ENCODE results near the gene POLD1. TPM values are rescaled to one million over a fixed set of nuclear protein-coding genes. Genes with fewer than 3 reads are reported as not detected.
"Not testable (repeated sequence)": the region's sequence is repeated elsewhere in the genome, so short reads cannot be mapped to it uniquely, and the experiment has no call there.

POLD1 gene
- total RNA-seq = 13.6 and 18.2 TPM in 2 replicates
- polyA plus RNA-seq = 32.6 and 40.4 TPM in 2 replicates

- Histone ChIP-seq H3K79me2 (peaks cover 28% of the 10 kb centered on the region), H3K9me3 (ENCODE audit: low read depth) (no peaks in the 10 kb centered on the region), H3K9me2 (replicated peaks; ENCODE audit: insufficient read depth) (no peaks in the 10 kb centered on the region), H4K20me1 (ENCODE audit: insufficient read depth, poor library complexity, severe bottlenecking) (no peaks in the 10 kb centered on the region), H3K4me2 (peak within 1 kb of the TSS; percentile 98), H3K36me3 (replicated peaks; ENCODE audit: insufficient read depth, low read depth) (no peaks in the 10 kb centered on the region), H3K4me1 (ENCODE audit: insufficient read depth) (peaks cover 11% of the 10 kb centered on the region), H3K27ac (peak within 1 kb of the TSS; percentile 83), H2AFZ (peak within 1 kb of the TSS; percentile 36), H3K4me3 (peak within 1 kb of the TSS; percentile 34), H3K27me3 (no peaks in the 10 kb centered on the region)
- TF ChIP-seq EZH2 (IDR thresholded peaks at IDR 0.05; ENCODE audit: borderline replicate concordance) = no peak
- no peak for TF ChIP-seq CTCF (IDR thresholded peaks at IDR 0.05; ENCODE audit: poor library complexity)
- TF ChIP-seq EZH2phosphoT487 (IDR thresholded peaks at IDR 0.05; ENCODE audit: low read depth, severe bottlenecking, unreplicated experiment) = no peak
- WGBS (ENCODE audit: low lambda C conversion rate, missing lambda C conversion rate) = 1% methylated on average over 47 of the region's 78 CpGs
- peak; percentile 100 for DNase-seq (ENCODE audit: low spot score)
These were observed at the start of gene POLD1 for GRCh38 chr19:50383852-50384684. Gene POLD1 (plus strand): TSS chr19:50384347. CDS start chr19:50398852, 14,505 bp downstream.

GRCh38 chr19:50334741-50335421 lies 49.3 kb upstream of the POLD1 start:
- Histone ChIP-seq H3K79me2 (no peaks in the 10 kb centered on the region), H3K27me3 (peaks cover 7% of the 10 kb centered on the region), H3K27ac (no peak overlapping the region), H3K36me3 (replicated peaks; ENCODE audit: insufficient read depth, low read depth) (no peaks in the 10 kb centered on the region), H3K9me3 (ENCODE audit: low read depth) (no peaks in the 10 kb centered on the region), H3K4me2 (no peak overlapping the region), H2AFZ (no peak overlapping the region), H4K20me1 (ENCODE audit: insufficient read depth, poor library complexity, severe bottlenecking) (no peaks in the 10 kb centered on the region), H3K9me2 (replicated peaks; ENCODE audit: insufficient read depth) (no peaks in the 10 kb centered on the region), H3K4me1 (ENCODE audit: insufficient read depth) (peaks cover 20% of the 10 kb centered on the region), H3K4me3 (no peak overlapping the region)
- no peak for DNase-seq (ENCODE audit: low spot score)
- TF ChIP-seq CTCF (IDR thresholded peaks at IDR 0.05; ENCODE audit: poor library complexity) = no peak
- TF ChIP-seq EZH2 (IDR thresholded peaks at IDR 0.05; ENCODE audit: borderline replicate concordance) = no peak
- 96% methylated on average over 12 of the region's 12 CpGs for WGBS (ENCODE audit: low lambda C conversion rate, missing lambda C conversion rate)

GRCh38 chr19:50337031-50337430 lies 47.1 kb upstream of the POLD1 start:
- not testable (repeated sequence) for H3K79me2 ChIP-seq; H3K9me2 ChIP-seq (replicated peaks; ENCODE audit: insufficient read depth); H4K20me1 ChIP-seq (ENCODE audit: insufficient read depth, poor library complexity, severe bottlenecking); DNase-seq (ENCODE audit: low spot score); H2AFZ ChIP-seq; H3K36me3 ChIP-seq (replicated peaks; ENCODE audit: insufficient read depth, low read depth); H3K27me3 ChIP-seq; H3K4me2 ChIP-seq; H3K9me3 ChIP-seq (ENCODE audit: low read depth); H3K4me3 ChIP-seq; H3K27ac ChIP-seq
- WGBS (ENCODE audit: low lambda C conversion rate, missing lambda C conversion rate) = 79% methylated on average over 6 of the region's 6 CpGs
- H3K4me1 ChIP-seq (ENCODE audit: insufficient read depth) = peaks cover 10% of the 10 kb centered on the region

GRCh38 chr19:50340331-50340730 lies 43.8 kb upstream of the POLD1 start:
- Histone ChIP-seq H3K4me1 (ENCODE audit: insufficient read depth) (no peaks in the 10 kb centered on the region), H3K9me2 (replicated peaks; ENCODE audit: insufficient read depth) (no peaks in the 10 kb centered on the region), H3K9me3 (ENCODE audit: low read depth) (no peaks in the 10 kb centered on the region), H3K36me3 (replicated peaks; ENCODE audit: insufficient read depth, low read depth) (no peaks in the 10 kb centered on the region), H3K79me2 (no peaks in the 10 kb centered on the region), H4K20me1 (ENCODE audit: insufficient read depth, poor library complexity, severe bottlenecking) (no peaks in the 10 kb centered on the region), H2AFZ (no peak overlapping the region), H3K4me3 (no peak overlapping the region), H3K27ac (no peak overlapping the region), H3K4me2 (no peak overlapping the region), H3K27me3 (no peaks in the 10 kb centered on the region)
- TF ChIP-seq CTCF (IDR thresholded peaks at IDR 0.05; ENCODE audit: poor library complexity) = no peak
- DNase-seq (ENCODE audit: low spot score) = no peak

All from hepatocyte (in vitro differentiated cells).